Activated CD8-positive, alpha-beta memory T cell treated with anti-CD3 and anti-CD28 coated beads for 4 hours (primary cell): Measurements from ENCODE around the gene NTMT1.

Experiments
- DNase-seq, 2 donors: peaks; one replicate each; pipeline ENCODE4 v3.0.0-alpha.2; 2020; ENCODE audit warnings: low read depth in 2 of 2

The NTMT1 gene

GRCh38 chr9:129637102-129637501 lies 11.1 kb downstream of the NTMT1 start:
- no peak for DNase-seq

- DNase-seq: no peak
Observed at GRCh38 chr9:129637673-129638439, 11.9 kb downstream of the NTMT1 start.

GRCh38 chr9:129639034-129639630 lies 13.2 kb downstream of the NTMT1 start:
- no peak for DNase-seq

GRCh38 chr9:129639756-129640085 lies 13.8 kb downstream of the NTMT1 start:
- no peak for DNase-seq

GRCh38 chr9:129640086-129640870 lies 14.3 kb downstream of the NTMT1 start:
- DNase-seq: no peak

- DNase-seq: no peak
Observed at GRCh38 chr9:129640871-129641749, 15.1 kb downstream of the NTMT1 start.

GRCh38 chr9:129641750-129642585 lies 16.0 kb downstream of the NTMT1 start, which contains the start of gene ASB6:
Gene ASB6 (minus strand): TSS chr9:129642151. CDS start chr9:129641999, 152 bp downstream.
- peak; percentile 79 to 86 for DNase-seq

GRCh38 chr9:129643706-129644105 lies 17.7 kb downstream of the NTMT1 start:
- no peak for DNase-seq

- DNase-seq: no peak
Observed at GRCh38 chr9:129644365-129644764, 18.4 kb downstream of the NTMT1 start.

- DNase-seq: no peak
Observed at GRCh38 chr9:129644902-129645301, 18.9 kb downstream of the NTMT1 start.

GRCh38 chr9:129646252-129646651 lies 20.3 kb downstream of the NTMT1 start:
- no peak for DNase-seq

- no peak for DNase-seq
Observed at GRCh38 chr9:129646654-129647053, 20.7 kb downstream of the NTMT1 start.

- DNase-seq: no peak
Observed at GRCh38 chr9:129647635-129648034, 21.7 kb downstream of the NTMT1 start.

GRCh38 chr9:129648092-129648763 lies 22.3 kb downstream of the NTMT1 start:
- DNase-seq: no peak

- no peak for DNase-seq
Observed at GRCh38 chr9:129648764-129649115, 22.8 kb downstream of the NTMT1 start.

- DNase-seq: no peak
Observed at GRCh38 chr9:129649726-129650679, 24.0 kb downstream of the NTMT1 start.

- DNase-seq: no peak
Observed at GRCh38 chr9:129650680-129651235, 24.8 kb downstream of the NTMT1 start.

GRCh38 chr9:129653823-129654553 lies 28.0 kb downstream of the NTMT1 start:
- DNase-seq: no peak
